Measurements from ENCODE around the gene PRRT4. TPM values are rescaled to one million over a fixed set of nuclear protein-coding genes. Genes with fewer than 3 reads are reported as not detected.

The PRRT4 gene
- total and polyA plus RNA-seq, 2 donors (not counting 1 experiment from before 2014, with no cell fraction given) = under 0.01 to 0.03 TPM

DNA sequence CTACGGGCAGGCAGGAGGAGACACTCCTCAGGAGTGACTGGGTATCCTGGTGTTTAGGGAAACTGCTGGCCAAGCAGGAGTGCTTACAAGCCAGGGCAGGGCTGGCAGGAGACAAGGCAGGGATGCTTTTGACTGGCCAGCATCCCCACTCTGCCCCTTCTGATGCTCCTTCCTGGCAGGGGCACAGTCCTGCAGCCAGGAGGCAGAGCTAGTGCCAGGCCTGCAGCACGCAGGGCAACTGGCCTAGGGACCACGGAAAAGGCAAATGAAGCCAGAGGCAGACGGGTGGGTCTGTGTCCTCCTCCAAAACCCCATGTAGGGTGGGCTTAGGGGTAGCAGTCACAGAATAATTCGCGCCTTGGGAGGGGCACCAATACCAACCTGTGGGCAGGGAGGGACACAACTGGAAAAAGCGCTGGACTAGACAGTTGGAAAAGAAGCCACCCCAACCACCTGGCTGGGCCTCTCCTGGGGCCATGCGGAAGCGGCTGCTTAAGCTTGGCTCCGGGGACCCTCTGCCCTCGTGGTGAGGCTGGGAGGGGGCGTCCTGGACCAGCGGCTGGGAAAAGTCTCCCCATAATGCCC is 43.5 kb upstream of the PRRT4 start:
- Histone ChIP-seq H3K4me2 (ENCODE audit: extremely low read depth, insufficient read depth, low read length) (peak overlapping the region; percentile 96), H3K9me3 (ENCODE audit: control insufficient read depth, insufficient read depth, low read depth, low read length) (no peaks in the 10 kb centered on the region), H3K36me3 (ENCODE audit: control insufficient read depth, insufficient read depth, low read length) (peaks cover 15% of the 10 kb centered on the region), H2AFZ (ENCODE audit: low read length) (peak overlapping the region; percentile 67), H4K20me1 (ENCODE audit: control insufficient read depth, extremely low read depth, insufficient read depth, low read length) (no peaks in the 10 kb centered on the region), H3K27ac (ENCODE audit: insufficient read depth, low read length) (peak overlapping the region; percentile 54), H3K4me1 (ENCODE audit: control insufficient read depth, extremely low read depth, insufficient read depth, low read length) (peaks cover 3% of the 10 kb centered on the region), H3K27me3 (ENCODE audit: control insufficient read depth, insufficient read depth, low read length) (no peaks in the 10 kb centered on the region), H3K79me2 (ENCODE audit: control insufficient read depth, insufficient read depth, low read length) (peaks cover 12% of the 10 kb centered on the region), H3K4me3 (replicated peaks in 1 of 4; ENCODE audit: control extremely low read depth in 1 of 4, insufficient read depth in 1 of 4, low read depth in 3 of 4, low read length in 4 of 4) (peak overlapping the region; percentile 61 to 78 (median 70)), H3K9ac (ENCODE audit: insufficient read depth, low read length) (peak overlapping the region; percentile 73)
- peak in 1 of 2 donors; percentile 11 for DNase-seq (ENCODE audit: low read depth in 2 of 2)
- TF ChIP-seq EZH2 (IDR thresholded peaks at IDR 0.05; ENCODE audit: low read length, missing control alignments) = no peak
- TF ChIP-seq, protein P1, sequence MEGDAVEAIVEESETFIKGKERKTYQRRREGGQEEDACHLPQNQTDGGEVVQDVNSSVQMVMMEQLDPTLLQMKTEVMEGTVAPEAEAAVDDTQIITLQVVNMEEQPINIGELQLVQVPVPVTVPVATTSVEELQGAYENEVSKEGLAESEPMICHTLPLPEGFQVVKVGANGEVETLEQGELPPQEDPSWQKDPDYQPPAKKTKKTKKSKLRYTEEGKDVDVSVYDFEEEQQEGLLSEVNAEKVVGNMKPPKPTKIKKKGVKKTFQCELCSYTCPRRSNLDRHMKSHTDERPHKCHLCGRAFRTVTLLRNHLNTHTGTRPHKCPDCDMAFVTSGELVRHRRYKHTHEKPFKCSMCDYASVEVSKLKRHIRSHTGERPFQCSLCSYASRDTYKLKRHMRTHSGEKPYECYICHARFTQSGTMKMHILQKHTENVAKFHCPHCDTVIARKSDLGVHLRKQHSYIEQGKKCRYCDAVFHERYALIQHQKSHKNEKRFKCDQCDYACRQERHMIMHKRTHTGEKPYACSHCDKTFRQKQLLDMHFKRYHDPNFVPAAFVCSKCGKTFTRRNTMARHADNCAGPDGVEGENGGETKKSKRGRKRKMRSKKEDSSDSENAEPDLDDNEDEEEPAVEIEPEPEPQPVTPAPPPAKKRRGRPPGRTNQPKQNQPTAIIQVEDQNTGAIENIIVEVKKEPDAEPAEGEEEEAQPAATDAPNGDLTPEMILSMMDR (conservative IDR thresholded peaks at IDR 0.05 in 1 of 2, IDR thresholded peaks at IDR 0.05 in 1 of 2; ENCODE audit: low read depth in 1 of 2, low read length in 2 of 2) = peak in 1 of 2 donors; percentile 33

DNA sequence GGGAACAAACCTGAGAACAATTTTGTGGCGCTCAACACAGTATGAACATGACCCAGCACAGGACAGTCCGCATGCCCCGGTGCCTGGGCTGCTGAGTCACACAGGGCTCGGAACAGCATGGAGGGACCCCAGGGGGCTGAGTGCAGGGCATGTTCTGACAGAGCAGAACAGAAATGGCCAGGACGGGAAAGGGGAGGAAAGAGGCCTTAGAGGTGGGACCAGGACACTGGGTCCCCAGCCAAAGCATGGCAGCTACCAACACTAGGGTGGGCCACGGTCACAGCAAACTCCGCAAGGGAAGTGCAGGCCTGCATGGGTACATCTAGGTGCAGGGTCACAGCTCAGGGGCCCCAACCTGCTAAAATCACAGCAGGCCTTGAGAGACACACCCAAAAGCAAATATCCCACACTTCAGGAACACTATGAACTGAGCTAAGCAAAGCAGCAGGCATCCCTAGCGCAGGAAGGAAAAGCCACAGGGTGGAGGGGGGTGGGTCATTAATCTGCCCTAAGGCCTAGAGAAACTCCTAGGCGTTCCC is 42.7 kb upstream of the PRRT4 start:
- Histone ChIP-seq H3K79me2 (ENCODE audit: control insufficient read depth, insufficient read depth, low read length) (peaks cover 12% of the 10 kb centered on the region), H3K9me3 (ENCODE audit: control insufficient read depth, insufficient read depth, low read depth, low read length) (no peaks in the 10 kb centered on the region), H3K4me3 (replicated peaks in 1 of 4; ENCODE audit: control extremely low read depth in 1 of 4, insufficient read depth in 1 of 4, low read depth in 3 of 4, low read length in 4 of 4) (peak overlapping the region in 3 of 4 experiments; percentile 61 to 72 (median 69)), H3K9ac (ENCODE audit: insufficient read depth, low read length) (no peak overlapping the region), H3K36me3 (ENCODE audit: control insufficient read depth, insufficient read depth, low read length) (peaks cover 17% of the 10 kb centered on the region), H4K20me1 (ENCODE audit: control insufficient read depth, extremely low read depth, insufficient read depth, low read length) (no peaks in the 10 kb centered on the region), H2AFZ (ENCODE audit: low read length) (no peak overlapping the region), H3K4me1 (ENCODE audit: control insufficient read depth, extremely low read depth, insufficient read depth, low read length) (peaks cover 3% of the 10 kb centered on the region), H3K27me3 (ENCODE audit: control insufficient read depth, insufficient read depth, low read length) (no peaks in the 10 kb centered on the region), H3K27ac (ENCODE audit: insufficient read depth, low read length) (no peak overlapping the region), H3K4me2 (ENCODE audit: extremely low read depth, insufficient read depth, low read length) (peak overlapping the region; percentile 96)
- no peak for DNase-seq (ENCODE audit: low read depth in 2 of 2)
- no peak for TF ChIP-seq EZH2 (IDR thresholded peaks at IDR 0.05; ENCODE audit: low read length, missing control alignments)
- TF ChIP-seq, protein P1 (conservative IDR thresholded peaks at IDR 0.05 in 1 of 2, IDR thresholded peaks at IDR 0.05 in 1 of 2; ENCODE audit: low read depth in 1 of 2, low read length in 2 of 2) = no peak

DNA sequence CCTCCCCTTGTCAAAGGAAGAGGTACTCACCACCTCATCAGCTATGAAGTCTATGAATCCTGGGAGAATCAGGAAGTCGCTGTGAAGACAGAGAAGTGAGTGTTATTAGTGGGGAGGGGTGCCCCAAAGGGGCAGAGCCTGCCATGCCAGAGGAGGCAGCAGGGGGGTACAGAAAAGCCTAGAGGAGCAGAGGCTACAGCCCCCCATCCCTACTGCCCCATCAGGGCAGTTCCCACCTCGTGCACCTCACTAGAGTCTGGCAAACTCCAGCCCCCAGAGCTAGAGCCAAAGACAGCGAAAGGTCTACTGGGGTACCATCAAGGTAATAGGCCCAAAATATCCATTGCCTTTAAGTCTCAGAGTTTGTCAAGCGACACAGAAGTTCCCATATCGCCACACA is 42.2 kb upstream of the PRRT4 start:
- Histone ChIP-seq H3K9me3 (ENCODE audit: control insufficient read depth, insufficient read depth, low read depth, low read length) (no peaks in the 10 kb centered on the region), H3K27ac (ENCODE audit: insufficient read depth, low read length) (no peak overlapping the region), H3K79me2 (ENCODE audit: control insufficient read depth, insufficient read depth, low read length) (peaks cover 12% of the 10 kb centered on the region), H3K36me3 (ENCODE audit: control insufficient read depth, insufficient read depth, low read length) (peaks cover 19% of the 10 kb centered on the region), H2AFZ (ENCODE audit: low read length) (no peak overlapping the region), H3K4me1 (ENCODE audit: control insufficient read depth, extremely low read depth, insufficient read depth, low read length) (peaks cover 3% of the 10 kb centered on the region), H4K20me1 (ENCODE audit: control insufficient read depth, extremely low read depth, insufficient read depth, low read length) (no peaks in the 10 kb centered on the region), H3K4me3 (replicated peaks in 1 of 4; ENCODE audit: control extremely low read depth in 1 of 4, insufficient read depth in 1 of 4, low read depth in 3 of 4, low read length in 4 of 4) (no peak overlapping the region), H3K27me3 (ENCODE audit: control insufficient read depth, insufficient read depth, low read length) (no peaks in the 10 kb centered on the region), H3K4me2 (ENCODE audit: extremely low read depth, insufficient read depth, low read length) (peak overlapping the region; percentile 32), H3K9ac (ENCODE audit: insufficient read depth, low read length) (no peak overlapping the region)
- no peak for DNase-seq (ENCODE audit: low read depth in 2 of 2)
- TF ChIP-seq, protein P1 (conservative IDR thresholded peaks at IDR 0.05 in 1 of 2, IDR thresholded peaks at IDR 0.05 in 1 of 2; ENCODE audit: low read depth in 1 of 2, low read length in 2 of 2) = no peak
- TF ChIP-seq EZH2 (IDR thresholded peaks at IDR 0.05; ENCODE audit: low read length, missing control alignments) = no peak
